Measurements from ENCODE around the gene PLPP4. TPM values are rescaled to one million over a fixed set of nuclear protein-coding genes. Genes with fewer than 3 reads are reported as not detected.

The PLPP4 gene
- total and polyA plus RNA-seq, 2 of the 13 experiments (the other 11 are each of a cell fraction or from before 2014, with no cell fraction given): not detected

DNA sequence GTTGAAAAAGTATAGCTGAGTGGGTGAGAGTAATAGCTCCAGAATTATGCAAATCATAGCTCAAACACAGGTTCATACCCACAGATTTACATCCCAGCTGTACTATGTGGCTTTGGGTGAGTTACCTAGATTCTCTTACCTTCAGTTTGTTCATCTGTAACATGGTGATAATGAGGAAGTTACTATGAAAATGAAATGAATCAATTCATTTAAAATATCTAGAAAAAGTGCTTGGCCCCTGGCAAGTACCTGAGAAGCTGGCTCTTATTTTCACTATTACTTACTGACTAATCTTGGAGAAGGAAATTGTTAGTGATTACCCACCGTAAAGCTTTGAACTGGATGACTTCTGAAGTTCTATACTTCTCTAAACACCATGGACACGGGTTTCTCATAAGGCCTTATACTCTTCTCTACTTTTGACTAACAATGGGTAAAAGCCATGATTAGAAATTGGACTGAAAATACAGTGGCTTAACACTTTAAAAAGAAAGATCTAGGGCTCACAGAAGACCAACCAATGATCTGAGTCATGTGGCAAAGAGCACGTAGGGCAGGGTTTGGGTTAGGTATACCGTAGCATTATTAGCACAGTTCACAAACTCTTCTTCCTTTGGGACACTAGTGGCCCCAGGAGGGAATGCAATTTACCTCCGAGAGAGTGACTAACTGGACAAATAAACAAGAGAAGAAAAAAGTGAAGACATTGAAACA lies 149.2 kb downstream of the PLPP4 start:
- no peak for FAIRE-seq
- Histone ChIP-seq H3K9me3 (ENCODE audit: low read length) (peaks cover 7% of the 10 kb centered on the region), H3K79me2 (ENCODE audit: insufficient read depth, low read length) (no peaks in the 10 kb centered on the region), H3K4me3 (replicated peaks in 1 of 3; ENCODE audit: insufficient read depth in 1 of 3, low read depth in 2 of 3, low read length in 3 of 3) (no peak overlapping the region), H4K20me1 (ENCODE audit: insufficient read depth, low read length) (no peaks in the 10 kb centered on the region), H3K27ac (ENCODE audit: extremely low read length, insufficient read depth, low read length) (no peak overlapping the region), H3K9ac (ENCODE audit: insufficient read depth, low read depth, low read length) (no peak overlapping the region), H3K4me1 (ENCODE audit: insufficient read depth, low read length) (no peaks in the 10 kb centered on the region), H3K27me3 (ENCODE audit: control insufficient read depth in 1 of 2, insufficient read depth in 2 of 2, low read length in 2 of 2) (no peaks in the 10 kb centered on the region; a peak in 1 of 5 replicates), H3K4me2 (ENCODE audit: low read depth, low read length) (no peak overlapping the region), H2AFZ (ENCODE audit: low read length) (no peak overlapping the region), H3K36me3 (replicated peaks in 1 of 2; ENCODE audit: control insufficient read depth in 1 of 2, insufficient read depth in 2 of 2, low read length in 2 of 2) (no peaks in the 10 kb centered on the region)
- ChIA-PET CTCF (ENCODE audit: low intra/inter-chr PET ratio, low total read pairs) (no interaction called here), POLR2A (no interaction called here)
- no peak for ATAC-seq
- TF ChIP-seq TEAD3 (CRISPR knock-in tag; optimal IDR thresholded peaks at IDR 0.05; ENCODE audit: borderline replicate concordance) (no peak), MYNN (CRISPR knock-in tag; IDR thresholded peaks at IDR 0.05; ENCODE audit: low read depth) (no peak), NKX3-1 (CRISPR knock-in tag; IDR thresholded peaks at IDR 0.05) (no peak), ZNF720 (CRISPR knock-in tag; IDR thresholded peaks at IDR 0.05) (no peak), ZNF331 (CRISPR knock-in tag; IDR thresholded peaks at IDR 0.05) (no peak), ZNF33B (CRISPR knock-in tag; IDR thresholded peaks at IDR 0.05) (no peak), ADNP (CRISPR knock-in tag; IDR thresholded peaks at IDR 0.05) (no peak)
- no TSS peak for BruUV-seq (replicated peaks)
- intact Hi-C loops (cut with micrococcal nuclease; ENCODE audit: unreplicated experiment): no loop called here
- WGBS (ENCODE audit: low lambda C conversion rate): 2% methylated on average over 5 of the region's 5 CpGs
- in situ Hi-C loops (cut with HindIII; ENCODE audit: extremely low pct_ligation_motif_present, low pct_unique_long_range_greater_than_20kb): no loop called here
- no peak for DNase-seq (ENCODE audit: low spot score)

DNA sequence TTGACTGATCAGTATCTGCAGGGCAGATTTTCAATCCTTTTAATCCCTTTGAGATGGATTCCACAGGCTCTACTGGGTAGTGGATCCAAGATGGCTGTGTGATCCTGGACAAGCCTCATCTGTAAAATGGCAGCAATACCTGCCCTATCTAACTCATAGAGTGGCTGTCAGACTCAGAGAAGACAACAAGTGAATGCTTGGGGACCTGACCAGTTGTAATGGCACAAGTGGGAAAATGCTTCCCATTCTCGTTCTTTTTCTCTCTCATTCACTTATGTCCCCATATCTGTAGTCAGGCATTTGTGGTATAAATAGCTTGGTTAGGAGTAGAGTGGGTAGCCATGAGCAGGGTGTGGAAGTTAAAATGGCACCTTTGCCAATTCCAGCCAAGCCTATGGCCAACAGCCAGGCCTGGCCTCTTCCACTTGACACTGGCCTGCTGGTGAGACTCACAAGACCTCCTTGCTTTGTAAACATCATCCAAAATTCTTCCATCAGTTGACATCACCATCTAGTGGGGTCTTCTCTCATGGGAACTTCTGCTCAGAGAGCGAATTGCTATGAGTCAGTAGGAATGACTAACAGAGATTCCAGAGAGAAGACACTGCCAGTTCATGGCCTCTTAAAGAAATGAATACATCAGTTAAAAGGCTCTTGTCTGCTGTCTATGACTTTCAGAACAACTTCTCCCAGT lies 150.1 kb downstream of the PLPP4 start:
- Histone ChIP-seq H4K20me1 (ENCODE audit: insufficient read depth, low read length) (no peaks in the 10 kb centered on the region), H3K79me2 (ENCODE audit: insufficient read depth, low read length) (no peaks in the 10 kb centered on the region), H3K4me1 (ENCODE audit: insufficient read depth, low read length) (no peaks in the 10 kb centered on the region), H3K9ac (ENCODE audit: insufficient read depth, low read depth, low read length) (no peak overlapping the region), H3K36me3 (replicated peaks in 1 of 2; ENCODE audit: control insufficient read depth in 1 of 2, insufficient read depth in 2 of 2, low read length in 2 of 2) (no peaks in the 10 kb centered on the region), H3K4me3 (replicated peaks in 1 of 3; ENCODE audit: insufficient read depth in 1 of 3, low read depth in 2 of 3, low read length in 3 of 3) (no peak overlapping the region), H2AFZ (ENCODE audit: low read length) (no peak overlapping the region), H3K4me2 (ENCODE audit: low read depth, low read length) (no peak overlapping the region), H3K9me3 (ENCODE audit: low read length) (peaks cover 7% of the 10 kb centered on the region), H3K27ac (ENCODE audit: extremely low read length, insufficient read depth, low read length) (no peak overlapping the region), H3K27me3 (ENCODE audit: control insufficient read depth in 1 of 2, insufficient read depth in 2 of 2, low read length in 2 of 2) (no peaks in the 10 kb centered on the region; a peak in 1 of 5 replicates)
- intact Hi-C loops (cut with micrococcal nuclease; ENCODE audit: unreplicated experiment): no loop called here
- in situ Hi-C loops (cut with HindIII; ENCODE audit: extremely low pct_ligation_motif_present, low pct_unique_long_range_greater_than_20kb): no loop called here
- no peak for TF ChIP-seq TAF15 (IDR thresholded peaks at IDR 0.05; ENCODE audit: low read depth, low read length, poor library complexity, severe bottlenecking)
- TF ChIP-seq ZNF501 (CRISPR knock-in tag; IDR thresholded peaks at IDR 0.05): no peak
- TF ChIP-seq, protein P1, sequence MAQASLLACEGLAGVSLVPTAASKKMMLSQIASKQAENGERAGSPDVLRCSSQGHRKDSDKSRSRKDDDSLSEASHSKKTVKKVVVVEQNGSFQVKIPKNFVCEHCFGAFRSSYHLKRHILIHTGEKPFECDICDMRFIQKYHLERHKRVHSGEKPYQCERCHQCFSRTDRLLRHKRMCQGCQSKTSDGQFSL (CRISPR knock-in tag; IDR thresholded peaks at IDR 0.05): no peak
- no peak for TF ChIP-seq KDM1A (CRISPR knock-in tag; IDR thresholded peaks at IDR 0.05)
- TF ChIP-seq ZSCAN31 (CRISPR knock-in tag; IDR thresholded peaks at IDR 0.05; ENCODE audit: low read depth): no peak
- TF ChIP-seq MIXL1 (CRISPR knock-in tag; IDR thresholded peaks at IDR 0.05): no peak
- no peak for TF ChIP-seq ZNF431 (CRISPR knock-in tag; IDR thresholded peaks at IDR 0.05; ENCODE audit: borderline replicate concordance, low read depth)
- TF ChIP-seq ZBTB1 (CRISPR knock-in tag; IDR thresholded peaks at IDR 0.05; ENCODE audit: borderline replicate concordance): no peak
- no peak for TF ChIP-seq ZNF274 (CRISPR knock-in tag; IDR thresholded peaks at IDR 0.05)
- BruUV-seq (replicated peaks): no TSS peak
- WGBS (ENCODE audit: low lambda C conversion rate): 0% methylated on average over 2 of the region's 2 CpGs
- ChIA-PET POLR2A (no interaction called here), CTCF (ENCODE audit: low intra/inter-chr PET ratio, low total read pairs) (no interaction called here)
- FAIRE-seq (no peak), ATAC-seq (no peak), DNase-seq (ENCODE audit: low spot score) (no peak)

Measured in HepG2 (cell line).